ENCODE data around the gene ADGB. TPM values are rescaled to one million over a fixed set of nuclear protein-coding genes. Genes with fewer than 3 reads are reported as not detected.

Gene ADGB
- total and polyA plus RNA-seq, 2 donors (not counting 1 experiment from before 2014, with no cell fraction given): not detected

- Histone ChIP-seq H4K20me1 (ENCODE audit: control insufficient read depth, extremely low read depth, insufficient read depth, low read length) (no peaks in the 10 kb centered on the region), H3K27ac (ENCODE audit: insufficient read depth, low read length) (no peak overlapping the region), H2AFZ (ENCODE audit: low read length) (no peak overlapping the region), H3K9me3 (ENCODE audit: control insufficient read depth, insufficient read depth, low read depth, low read length) (no peaks in the 10 kb centered on the region), H3K79me2 (ENCODE audit: control insufficient read depth, insufficient read depth, low read length) (no peaks in the 10 kb centered on the region), H3K36me3 (ENCODE audit: control insufficient read depth, insufficient read depth, low read length) (no peaks in the 10 kb centered on the region), H3K4me2 (ENCODE audit: extremely low read depth, insufficient read depth, low read length) (no peak overlapping the region), H3K27me3 (ENCODE audit: control insufficient read depth, insufficient read depth, low read length) (no peaks in the 10 kb centered on the region), H3K4me1 (ENCODE audit: control insufficient read depth, extremely low read depth, insufficient read depth, low read length) (no peaks in the 10 kb centered on the region), H3K9ac (ENCODE audit: insufficient read depth, low read length) (no peak overlapping the region), H3K4me3 (replicated peaks in 1 of 4; ENCODE audit: control extremely low read depth in 1 of 4, insufficient read depth in 1 of 4, low read depth in 3 of 4, low read length in 4 of 4) (no peak overlapping the region)
- no peak for TF ChIP-seq EZH2 (IDR thresholded peaks at IDR 0.05; ENCODE audit: low read length, missing control alignments)
- TF ChIP-seq CTCF (conservative IDR thresholded peaks at IDR 0.05 in 1 of 2, IDR thresholded peaks at IDR 0.05 in 1 of 2; ENCODE audit: low read depth in 1 of 2, low read length in 2 of 2): no peak
- DNase-seq (ENCODE audit: low read depth in 2 of 2): no peak
These were observed 3.8 kb downstream of the ADGB start for GRCh38 chr6:146602526-146602925.

- H3K27me3 ChIP-seq (ENCODE audit: control insufficient read depth, insufficient read depth, low read length): no peaks in the 10 kb centered on the region
- H4K20me1 ChIP-seq (ENCODE audit: control insufficient read depth, extremely low read depth, insufficient read depth, low read length): no peaks in the 10 kb centered on the region
- H3K36me3 ChIP-seq (ENCODE audit: control insufficient read depth, insufficient read depth, low read length): no peaks in the 10 kb centered on the region
- no peak for DNase-seq (ENCODE audit: low read depth in 2 of 2)
- H3K4me3 ChIP-seq (replicated peaks in 1 of 4; ENCODE audit: control extremely low read depth in 1 of 4, insufficient read depth in 1 of 4, low read depth in 3 of 4, low read length in 4 of 4): no peak overlapping the region
- H3K9ac ChIP-seq (ENCODE audit: insufficient read depth, low read length): no peak overlapping the region
- H3K27ac ChIP-seq (ENCODE audit: insufficient read depth, low read length): no peak overlapping the region
- no peak for TF ChIP-seq EZH2 (IDR thresholded peaks at IDR 0.05; ENCODE audit: low read length, missing control alignments)
- no peak for TF ChIP-seq CTCF (conservative IDR thresholded peaks at IDR 0.05 in 1 of 2, IDR thresholded peaks at IDR 0.05 in 1 of 2; ENCODE audit: low read depth in 1 of 2, low read length in 2 of 2)
- H3K4me2 ChIP-seq (ENCODE audit: extremely low read depth, insufficient read depth, low read length): no peak overlapping the region
- no peak overlapping the region for H2AFZ ChIP-seq (ENCODE audit: low read length)
- no peaks in the 10 kb centered on the region for H3K79me2 ChIP-seq (ENCODE audit: control insufficient read depth, insufficient read depth, low read length)
- no peaks in the 10 kb centered on the region for H3K9me3 ChIP-seq (ENCODE audit: control insufficient read depth, insufficient read depth, low read depth, low read length)
- H3K4me1 ChIP-seq (ENCODE audit: control insufficient read depth, extremely low read depth, insufficient read depth, low read length): no peaks in the 10 kb centered on the region
These were observed 15.2 kb downstream of the ADGB start for GRCh38 chr6:146613947-146614346.

GRCh38 chr6:146620655-146621054 lies 21.9 kb downstream of the ADGB start:
- Histone ChIP-seq H3K27ac (ENCODE audit: insufficient read depth, low read length) (no peak overlapping the region), H3K27me3 (ENCODE audit: control insufficient read depth, insufficient read depth, low read length) (no peaks in the 10 kb centered on the region), H3K4me1 (ENCODE audit: control insufficient read depth, extremely low read depth, insufficient read depth, low read length) (no peaks in the 10 kb centered on the region), H3K79me2 (ENCODE audit: control insufficient read depth, insufficient read depth, low read length) (no peaks in the 10 kb centered on the region), H2AFZ (ENCODE audit: low read length) (no peak overlapping the region), H3K4me2 (ENCODE audit: extremely low read depth, insufficient read depth, low read length) (no peak overlapping the region), H4K20me1 (ENCODE audit: control insufficient read depth, extremely low read depth, insufficient read depth, low read length) (no peaks in the 10 kb centered on the region), H3K36me3 (ENCODE audit: control insufficient read depth, insufficient read depth, low read length) (no peaks in the 10 kb centered on the region), H3K9ac (ENCODE audit: insufficient read depth, low read length) (no peak overlapping the region), H3K9me3 (ENCODE audit: control insufficient read depth, insufficient read depth, low read depth, low read length) (no peaks in the 10 kb centered on the region), H3K4me3 (replicated peaks in 1 of 4; ENCODE audit: control extremely low read depth in 1 of 4, insufficient read depth in 1 of 4, low read depth in 3 of 4, low read length in 4 of 4) (no peak overlapping the region)
- DNase-seq (ENCODE audit: low read depth in 2 of 2): no peak
- TF ChIP-seq EZH2 (IDR thresholded peaks at IDR 0.05; ENCODE audit: low read length, missing control alignments): no peak
- no peak for TF ChIP-seq CTCF (conservative IDR thresholded peaks at IDR 0.05 in 1 of 2, IDR thresholded peaks at IDR 0.05 in 1 of 2; ENCODE audit: low read depth in 1 of 2, low read length in 2 of 2)

All from fibroblast of lung (primary cell).